Activated CD4-positive, alpha-beta T cell treated with anti-CD3 and anti-CD28 coated beads, Interleukin-2, amount 10 ng/mL, durations not matched to agents 24 days and 14 days (primary cell): ENCODE measurements around the gene DNAAF3. TPM values are rescaled to one million over a fixed set of nuclear protein-coding genes. Genes with fewer than 3 reads are reported as not detected.

Experiments
- DNase-seq: peaks from one replicate; pipeline ENCODE4 v3.0.0; 2022
- H3K27ac Mint-ChIP-seq: one replicate; pipeline ENCODE4 v1.8.0; 2022; ENCODE audit warnings: mild to moderate bottlenecking, mixed read lengths
- H3K27me3 Mint-ChIP-seq: one replicate; pipeline ENCODE4 v1.8.0; 2022; ENCODE audit warnings: mixed read lengths
- H3K36me3 Mint-ChIP-seq: one replicate; pipeline ENCODE4 v1.8.0; 2022; ENCODE audit warnings: low read depth, mild to moderate bottlenecking, mixed read lengths
- H3K4me1 Mint-ChIP-seq: one replicate; pipeline ENCODE4 v1.8.0; 2021; ENCODE audit warnings: mixed read lengths
- H3K4me3 Mint-ChIP-seq: one replicate; pipeline ENCODE4 v1.8.0; 2022; ENCODE audit warnings: mild to moderate bottlenecking, moderate library complexity, mixed read lengths
- H3K9me3 Mint-ChIP-seq: one replicate; pipeline ENCODE4 v1.8.0; 2021; ENCODE audit warnings: mixed read lengths
- intact Hi-C: fragments of 100-400 bp; cut with micrococcal nuclease; formaldehyde crosslinking; loops from one replicate; pipeline ENCODE4 v1.15.1; 2023
- total RNA-seq: library from RNA; stranded (reverse); gene quantifications from 2 replicates; pipeline ENCODE4 v1.2.3, GENCODE V29; 2022

Gene DNAAF3
- total RNA-seq, 1 donor from 2014 or later: not detected

DNA sequence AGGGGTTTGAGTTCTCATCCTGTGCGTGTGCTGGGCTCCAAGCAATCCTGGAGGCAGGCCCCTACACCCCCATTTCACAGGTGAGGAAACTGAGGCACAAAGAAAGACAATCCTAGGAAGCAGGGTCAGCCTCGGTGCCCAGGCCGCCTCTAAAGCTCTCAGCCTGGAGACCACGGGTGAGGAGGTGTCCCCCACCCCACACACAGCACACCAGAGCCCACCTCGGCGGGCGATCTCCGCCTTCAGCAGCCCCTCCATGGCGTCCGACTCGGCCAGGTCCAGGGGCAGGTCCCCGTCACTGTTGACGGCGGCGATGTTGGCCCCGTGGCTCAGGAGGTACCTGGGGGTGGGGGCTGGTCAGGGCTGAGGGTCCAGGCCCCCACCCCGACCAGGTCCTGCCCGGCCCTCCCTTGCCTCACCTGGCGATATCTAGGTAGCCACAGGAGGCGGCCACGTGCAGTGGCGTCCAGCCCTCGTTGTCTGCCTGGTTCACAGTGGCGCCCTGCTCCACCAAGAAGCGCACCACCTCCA is 54.1 kb downstream of the DNAAF3 start:
- H3K4me3 Mint-ChIP-seq: no peak overlapping the region
- H3K27me3 Mint-ChIP-seq: no peaks in the 10 kb centered on the region
- H3K27ac Mint-ChIP-seq: no peak overlapping the region
- no peaks in the 10 kb centered on the region for H3K9me3 Mint-ChIP-seq
- H3K36me3 Mint-ChIP-seq: peaks cover 26% of the 10 kb centered on the region
- DNase-seq: no peak
- intact Hi-C loops: no loop called here
- peaks cover 16% of the 10 kb centered on the region for H3K4me1 Mint-ChIP-seq

DNA sequence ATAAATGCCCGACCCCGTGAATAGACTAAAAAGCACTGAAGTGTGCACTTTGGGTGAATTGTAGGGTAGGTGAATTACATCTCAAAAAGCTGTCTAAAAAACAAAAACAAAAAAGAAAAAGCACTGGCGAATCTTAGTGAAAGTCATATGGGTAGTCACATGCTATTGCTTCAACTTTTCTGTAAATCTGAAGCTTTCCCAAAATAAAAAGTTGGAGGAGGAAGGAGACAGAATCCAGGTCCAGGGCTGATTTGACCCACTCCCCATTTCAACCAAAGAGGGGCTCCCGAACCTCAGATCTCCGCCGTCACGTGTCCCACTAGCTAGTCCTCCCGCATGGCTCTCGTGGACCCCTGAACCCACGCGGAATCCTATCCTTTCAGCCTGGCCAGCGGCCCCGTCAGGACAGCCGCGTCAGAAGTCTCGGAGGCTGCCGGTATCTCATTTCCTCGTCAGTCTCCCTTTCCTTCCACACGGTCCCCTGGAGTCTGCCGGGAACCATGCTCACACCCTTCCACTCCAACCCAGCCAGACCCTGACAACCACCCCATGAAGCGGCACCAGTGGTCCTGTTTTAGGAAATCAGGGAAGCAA is 55.1 kb downstream of the DNAAF3 start:
- DNase-seq: no peak
- intact Hi-C loops: no loop called here
- H3K9me3 Mint-ChIP-seq: no peaks in the 10 kb centered on the region
- no peak overlapping the region for H3K4me3 Mint-ChIP-seq
- peaks cover 12% of the 10 kb centered on the region for H3K4me1 Mint-ChIP-seq
- H3K36me3 Mint-ChIP-seq: peaks cover 31% of the 10 kb centered on the region
- H3K27ac Mint-ChIP-seq: no peak overlapping the region
- H3K27me3 Mint-ChIP-seq: no peaks in the 10 kb centered on the region

DNA sequence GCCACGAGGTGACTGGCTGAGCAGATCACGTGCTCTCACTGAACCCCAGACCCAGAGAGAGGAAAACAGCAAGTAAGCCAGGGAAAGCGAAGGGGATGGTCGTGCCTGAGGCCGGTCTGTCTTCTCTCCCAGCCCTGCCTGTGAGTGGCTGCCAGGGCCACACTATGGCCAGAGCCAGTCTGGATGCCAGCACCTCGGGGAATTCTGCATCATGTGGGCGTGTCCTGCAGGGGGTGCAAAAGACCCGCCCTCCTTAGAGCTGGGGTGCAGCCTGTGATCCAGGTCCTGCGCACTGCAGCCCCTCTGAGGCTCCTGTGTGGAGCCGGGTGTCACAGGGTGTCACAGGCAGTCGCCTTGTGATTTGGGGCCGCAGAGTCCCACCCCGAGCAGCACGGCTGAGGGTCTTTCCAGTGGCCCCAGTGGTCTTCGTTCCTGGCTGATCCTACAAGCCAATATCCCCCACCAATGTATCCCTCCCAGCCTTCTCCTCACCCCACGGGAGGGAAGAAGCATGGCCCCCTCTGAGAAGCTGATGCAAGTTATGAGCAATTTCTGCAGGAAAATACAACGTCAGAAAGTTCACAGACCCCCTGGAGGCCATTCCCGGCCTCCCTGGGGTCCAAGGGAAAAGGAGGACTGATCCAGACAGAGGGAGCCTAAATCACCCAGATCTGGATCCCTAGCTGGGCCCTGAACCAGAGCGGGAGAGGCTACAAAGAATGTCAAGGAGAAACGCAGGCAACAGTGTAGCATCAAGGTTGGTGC is 56.7 kb downstream of the DNAAF3 start:
- Mint-ChIP-seq H3K4me3 (no peak overlapping the region), H3K36me3 (peaks cover 39% of the 10 kb centered on the region), H3K4me1 (no peaks in the 10 kb centered on the region), H3K27me3 (no peaks in the 10 kb centered on the region), H3K27ac (peak overlapping the region; percentile 60), H3K9me3 (no peaks in the 10 kb centered on the region)
- intact Hi-C loops: no loop called here
- DNase-seq: no peak

Other genes with a start within 250 kb of the DNAAF3 start
- not detected in 2 replicates for gene NLRP7, start 219.1 kb downstream of the DNAAF3 start, total RNA-seq
- gene NLRP2, start 200.2 kb downstream of the DNAAF3 start, total RNA-seq: 14.2 and 17.9 TPM in 2 replicates
- 0.17 and 0.42 TPM in 2 replicates for gene GP6, start 128.3 kb downstream of the DNAAF3 start, total RNA-seq
- gene RDH13, start 103.5 kb downstream of the DNAAF3 start, total RNA-seq: 21.7 and 23.2 TPM in 2 replicates
- gene EPS8L1, start 90.7 kb downstream of the DNAAF3 start, total RNA-seq: 3.7 and 3.9 TPM in 2 replicates
- gene PPP1R12C, start 49.0 kb downstream of the DNAAF3 start, total RNA-seq: 103 and 104 TPM in 2 replicates
- 0.36 and 0.51 TPM in 2 replicates for gene TNNT1, start 17.4 kb downstream of the DNAAF3 start, total RNA-seq
- not detected in 2 replicates for gene TNNI3, start 8.9 kb downstream of the DNAAF3 start, total RNA-seq
- gene SYT5, start 13.7 kb upstream of the DNAAF3 start, total RNA-seq: not detected in 2 replicates
- gene PTPRH, start 42.9 kb upstream of the DNAAF3 start, total RNA-seq: not detected in 2 replicates
- 6.8 and 7.7 TPM in 2 replicates for gene TMEM86B, start 62.1 kb upstream of the DNAAF3 start, total RNA-seq
- 196 and 216 TPM in 2 replicates for gene PPP6R1, start 92.4 kb upstream of the DNAAF3 start, total RNA-seq
- gene HSPBP1, start 113.5 kb upstream of the DNAAF3 start, total RNA-seq: 63.9 and 68.3 TPM in 2 replicates
- 5.9 and 7.9 TPM in 2 replicates for gene BRSK1, start 117.4 kb upstream of the DNAAF3 start, total RNA-seq
- gene TMEM150B, start 158.7 kb upstream of the DNAAF3 start, total RNA-seq: 0.28 and 0.69 TPM in 2 replicates
- gene KMT5C, start 173.3 kb upstream of the DNAAF3 start, total RNA-seq: 31.3 and 32.2 TPM in 2 replicates
- gene COX6B2, start 188.1 kb upstream of the DNAAF3 start, total RNA-seq: 0.26 TPM in 1 of 2 replicates, not detected in the other
- not detected in 2 replicates for gene GARIN5B, start 196.6 kb upstream of the DNAAF3 start, total RNA-seq
- gene IL11, start 203.8 kb upstream of the DNAAF3 start, total RNA-seq: 0.21 TPM in 1 of 2 replicates, not detected in the other
- gene TMEM190, start 210.2 kb upstream of the DNAAF3 start, total RNA-seq: not detected in 2 replicates
- 9.7 and 11.3 TPM in 2 replicates for gene TMEM238, start 217.7 kb upstream of the DNAAF3 start, total RNA-seq
- 1,992 and 2,022 TPM in 2 replicates for gene RPL28, start 219.3 kb upstream of the DNAAF3 start, total RNA-seq
- 227 and 248 TPM in 2 replicates for gene UBE2S, start 241.2 kb upstream of the DNAAF3 start, total RNA-seq